GM13977 (cell line): ENCODE measurements around the gene METTL22.

Experiments used
- DNase-seq: peaks from one replicate; pipeline ENCODE4 v3.0.0; 2012; ENCODE audit warnings: low spot score
- in situ Hi-C: fragments of 300-500 bp; cut with MboI; formaldehyde crosslinking; loops from one replicate; pipeline ENCODE4 v1.12.0; 2022; ENCODE audit warnings: low sequenced_read_pairs, low pct_unique_long_range_greater_than_20kb, mixed read lengths, inconsistent platforms; ENCODE audit not compliant: unreplicated experiment
- TF ChIP-seq, protein P1 (sequence below): IDR thresholded peaks from 2 replicates; pipeline ENCODE4 v1.5.1; 2012; ENCODE audit warnings: mild to moderate bottlenecking, control low read depth; ENCODE audit not compliant: insufficient read depth; ENCODE audit errors: extremely low read depth, missing control alignments

Gene METTL22

DNA sequence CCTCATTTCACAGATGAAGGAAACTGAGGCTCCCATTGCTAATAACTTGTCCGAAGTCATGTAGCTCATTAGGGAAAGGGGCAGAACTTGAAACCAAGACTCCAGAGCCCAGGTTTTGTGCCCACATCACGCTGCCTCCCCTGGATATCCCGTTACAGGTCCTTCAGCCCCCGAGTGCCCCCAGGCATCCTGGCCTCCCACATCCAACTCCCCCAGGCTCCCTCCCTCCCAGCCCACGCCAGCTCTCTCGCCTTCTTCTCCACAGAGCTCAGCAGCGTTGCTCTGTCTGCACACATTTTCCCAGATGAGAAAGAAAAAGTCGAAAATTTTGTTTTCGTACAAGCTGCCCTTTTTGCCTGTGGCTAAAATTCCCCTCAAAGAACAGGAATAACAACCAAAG lies 14.3 kb upstream of the METTL22 start:
- DNase-seq: no peak

DNA sequence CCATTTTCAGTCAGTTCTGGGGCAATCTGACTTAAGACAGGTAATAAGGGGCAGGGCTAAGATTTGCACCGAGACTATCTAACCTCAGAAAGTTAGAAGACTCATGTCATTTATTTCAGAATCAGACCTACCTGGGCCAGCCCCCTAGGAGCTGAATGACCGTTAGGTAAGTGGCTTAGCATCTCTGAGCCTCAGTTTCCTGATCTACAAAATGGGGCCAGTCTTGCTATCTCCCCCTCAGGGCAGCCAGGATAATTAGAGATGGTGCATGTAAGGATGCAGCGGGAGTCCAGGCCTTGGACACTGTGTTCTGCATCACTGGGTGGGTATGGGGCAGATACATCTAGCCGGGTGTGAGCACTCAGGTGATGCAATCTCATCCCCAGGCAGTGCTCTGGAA lies 10.4 kb upstream of the METTL22 start:
- TF ChIP-seq, protein P1, sequence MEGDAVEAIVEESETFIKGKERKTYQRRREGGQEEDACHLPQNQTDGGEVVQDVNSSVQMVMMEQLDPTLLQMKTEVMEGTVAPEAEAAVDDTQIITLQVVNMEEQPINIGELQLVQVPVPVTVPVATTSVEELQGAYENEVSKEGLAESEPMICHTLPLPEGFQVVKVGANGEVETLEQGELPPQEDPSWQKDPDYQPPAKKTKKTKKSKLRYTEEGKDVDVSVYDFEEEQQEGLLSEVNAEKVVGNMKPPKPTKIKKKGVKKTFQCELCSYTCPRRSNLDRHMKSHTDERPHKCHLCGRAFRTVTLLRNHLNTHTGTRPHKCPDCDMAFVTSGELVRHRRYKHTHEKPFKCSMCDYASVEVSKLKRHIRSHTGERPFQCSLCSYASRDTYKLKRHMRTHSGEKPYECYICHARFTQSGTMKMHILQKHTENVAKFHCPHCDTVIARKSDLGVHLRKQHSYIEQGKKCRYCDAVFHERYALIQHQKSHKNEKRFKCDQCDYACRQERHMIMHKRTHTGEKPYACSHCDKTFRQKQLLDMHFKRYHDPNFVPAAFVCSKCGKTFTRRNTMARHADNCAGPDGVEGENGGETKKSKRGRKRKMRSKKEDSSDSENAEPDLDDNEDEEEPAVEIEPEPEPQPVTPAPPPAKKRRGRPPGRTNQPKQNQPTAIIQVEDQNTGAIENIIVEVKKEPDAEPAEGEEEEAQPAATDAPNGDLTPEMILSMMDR: no peak
- in situ Hi-C loops: no loop called here
- DNase-seq: no peak

More for the DNA sequence above, 14.3 kb upstream of the METTL22 start:
- TF ChIP-seq, protein P1: no peak
- in situ Hi-C loops: no loop called here

DNA sequence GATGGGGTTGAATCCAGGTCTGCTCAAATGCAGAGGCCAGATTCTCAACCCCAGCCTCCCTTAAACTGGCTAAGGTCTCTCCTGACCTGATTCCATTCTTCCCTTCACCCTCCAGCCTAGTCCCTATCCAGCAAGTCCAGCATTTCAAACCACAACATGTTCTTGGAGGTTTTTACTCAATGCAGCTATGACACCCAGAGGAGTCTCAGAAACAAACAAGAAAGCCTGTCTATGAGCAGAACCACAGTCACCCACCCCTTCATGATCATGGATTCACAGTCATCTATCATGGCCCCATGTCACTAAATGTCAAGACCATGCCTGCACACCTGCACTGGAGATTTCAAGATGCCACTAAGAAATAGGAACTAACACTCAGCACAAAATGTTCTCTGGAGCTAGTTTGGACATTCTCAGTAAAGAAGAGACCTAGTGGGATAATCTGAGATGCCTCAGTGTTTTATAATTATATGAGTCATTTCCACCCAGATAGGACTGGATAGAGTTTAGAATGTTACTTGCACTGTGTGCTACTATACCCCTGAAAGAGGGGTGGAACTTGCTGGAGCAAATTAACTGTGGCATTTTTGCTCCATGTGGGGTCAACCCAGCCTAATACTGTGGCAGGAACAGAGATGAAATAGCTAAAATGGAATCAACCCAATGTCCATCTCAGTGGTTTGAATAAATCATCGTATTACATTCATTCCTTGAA lies 9.5 kb upstream of the METTL22 start:
- no peak for DNase-seq
- TF ChIP-seq, protein P1: no peak
- in situ Hi-C loops: no loop called here

DNA sequence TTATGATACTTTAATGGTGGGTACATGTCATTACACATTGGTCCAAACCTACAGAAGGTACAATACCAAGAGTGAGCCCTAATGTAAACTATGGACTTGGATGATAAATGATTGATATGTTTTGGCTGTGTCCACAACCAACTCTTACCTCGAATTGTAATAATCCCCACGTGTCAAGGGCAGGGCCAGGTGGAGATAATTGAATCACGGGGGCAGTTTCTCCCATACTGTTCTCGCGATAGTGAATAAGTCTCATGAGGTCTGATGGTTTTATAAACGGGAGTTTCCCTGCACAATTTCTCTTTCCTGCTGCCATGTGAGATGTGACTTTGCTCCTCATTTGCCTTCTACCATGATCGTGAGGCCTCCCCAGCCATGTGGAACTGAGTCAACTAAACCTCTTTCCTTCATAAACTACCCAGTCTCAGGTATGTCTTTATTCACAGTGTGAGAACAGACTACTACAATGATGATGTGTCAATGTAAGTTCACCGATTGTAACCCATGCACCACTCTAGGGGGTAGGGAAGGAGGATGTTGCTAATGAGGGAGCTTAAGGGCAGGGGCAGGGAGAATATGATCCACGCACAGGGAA lies 7.0 kb upstream of the METTL22 start:
- in situ Hi-C loops: no loop called here
- TF ChIP-seq, protein P1: no peak
- DNase-seq: no peak

DNA sequence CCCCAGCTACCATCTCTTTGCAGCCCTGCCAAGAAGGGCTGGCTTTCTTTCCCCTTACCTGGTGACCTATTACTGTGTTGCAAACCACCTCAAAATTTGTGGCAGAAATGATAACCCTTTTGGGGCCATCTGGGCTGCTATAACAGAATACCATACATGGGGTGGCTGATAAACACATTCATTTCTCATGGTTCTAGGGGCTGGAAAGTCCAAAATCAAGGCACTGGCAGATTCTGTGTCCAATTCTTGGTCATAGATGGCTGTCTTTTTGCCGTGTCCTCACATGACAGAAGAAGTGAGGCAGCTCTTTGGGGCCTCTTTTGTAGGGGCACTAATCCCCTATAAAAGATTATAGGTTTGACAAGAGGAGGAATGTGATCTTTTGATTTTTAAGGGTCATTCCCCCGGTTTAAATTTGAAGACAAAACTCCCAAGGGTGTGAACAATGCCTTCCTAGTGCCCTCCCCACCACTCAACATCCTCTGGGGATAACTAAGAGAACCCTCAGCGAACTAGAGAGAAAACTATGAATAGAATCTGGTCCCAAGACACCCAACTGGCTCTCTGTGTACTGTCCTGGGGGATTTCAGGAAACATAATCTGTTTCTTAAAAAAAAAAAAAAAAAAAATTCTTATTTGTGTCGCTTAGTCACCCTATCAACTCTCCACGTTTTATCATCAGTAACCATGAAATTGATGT lies 1.7 kb upstream of the METTL22 start:
- TF ChIP-seq, protein P1: no peak
- no peak for DNase-seq
- in situ Hi-C loops: no loop called here

DNA sequence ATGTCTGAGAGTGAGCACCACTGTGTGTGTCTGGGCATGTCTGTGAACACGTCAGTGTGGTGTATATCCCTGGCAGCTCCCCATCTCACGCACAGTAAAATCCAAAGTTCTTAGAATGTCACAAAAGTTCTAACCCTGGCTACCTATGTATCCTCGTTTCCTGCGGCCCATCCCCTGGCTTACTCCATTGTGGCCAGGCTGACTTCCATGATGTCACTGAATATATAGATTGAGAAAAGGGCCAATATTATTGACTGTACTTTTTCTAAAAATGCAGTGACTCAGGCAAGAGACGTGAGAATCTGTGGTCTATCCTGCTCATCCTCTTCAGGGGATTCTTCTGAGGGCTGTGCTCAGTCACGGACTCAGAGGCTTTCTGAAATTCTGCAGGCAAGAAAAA lies 963 bp upstream of the METTL22 start:
- in situ Hi-C loops: no loop called here
- DNase-seq: no peak
- TF ChIP-seq, protein P1: no peak
